ENCODE data around the gene GIT2. TPM values are rescaled to one million over a fixed set of nuclear protein-coding genes. Genes with fewer than 3 reads are reported as not detected.

Gene GIT2
- total and polyA plus RNA-seq, 10 of the 15 experiments (the other 5 are each of a cell fraction or from before 2014, with no cell fraction given) = 9.1 to 49.9 (median 43.9) TPM

GRCh38 chr12:109944561-109945359 lies 51.4 kb downstream of the GIT2 start (continued):
- TF ChIP-seq CUX1 (IDR thresholded peaks at IDR 0.05; ENCODE audit: insufficient replicate concordance, low read depth, low read length) (no peak), TARDBP (IDR thresholded peaks at IDR 0.05; ENCODE audit: borderline replicate concordance) (no peak), TCF3 (IDR thresholded peaks at IDR 0.05; ENCODE audit: borderline replicate concordance, insufficient read depth, low read depth, low read length) (no peak), MYC (IDR thresholded peaks at IDR 0.05; ENCODE audit: insufficient read depth, insufficient read length, insufficient replicate concordance, low read length, severe bottlenecking) (no peak), SREBF1 (IDR thresholded peaks at IDR 0.05; ENCODE audit: low read length) (no peak), KLF5 (IDR thresholded peaks at IDR 0.05; ENCODE audit: partially characterized antibody) (no peak), MXI1 (IDR thresholded peaks at IDR 0.05; ENCODE audit: low read depth, low read length) (no peak), E2F4 (IDR thresholded peaks at IDR 0.05; ENCODE audit: low read depth, low read length) (no peak)
